Measurements from ENCODE around the gene MYBPC3. TPM values are rescaled to one million over a fixed set of nuclear protein-coding genes. Genes with fewer than 3 reads are reported as not detected.
A peak's percentile ranks its signal among the peaks of the same experiment; 100 is the strongest.

Gene MYBPC3
- total RNA-seq, 4 donors from 2014 or later = not detected

- H3K4me1 ChIP-seq = peaks cover 0 to 1% (median 0%) of the 10 kb centered on the region in 4 donors
- no peaks in the 10 kb centered on the region for H3K36me3 ChIP-seq
- no peak overlapping the region for H3K4me3 ChIP-seq
- intact Hi-C loops (cut with DNase I; ENCODE audit: low total_unique reads) = no loop called here
- no peaks in the 10 kb centered on the region for H3K27me3 ChIP-seq
- in situ Hi-C loops (cut with MboI; ENCODE audit: low pct_ligation_motif_present in 1 of 4, low pct_unique_long_range_greater_than_20kb in 1 of 4, low sequenced_read_pairs in 3 of 4) = no loop called here
- TF ChIP-seq, protein P1, sequence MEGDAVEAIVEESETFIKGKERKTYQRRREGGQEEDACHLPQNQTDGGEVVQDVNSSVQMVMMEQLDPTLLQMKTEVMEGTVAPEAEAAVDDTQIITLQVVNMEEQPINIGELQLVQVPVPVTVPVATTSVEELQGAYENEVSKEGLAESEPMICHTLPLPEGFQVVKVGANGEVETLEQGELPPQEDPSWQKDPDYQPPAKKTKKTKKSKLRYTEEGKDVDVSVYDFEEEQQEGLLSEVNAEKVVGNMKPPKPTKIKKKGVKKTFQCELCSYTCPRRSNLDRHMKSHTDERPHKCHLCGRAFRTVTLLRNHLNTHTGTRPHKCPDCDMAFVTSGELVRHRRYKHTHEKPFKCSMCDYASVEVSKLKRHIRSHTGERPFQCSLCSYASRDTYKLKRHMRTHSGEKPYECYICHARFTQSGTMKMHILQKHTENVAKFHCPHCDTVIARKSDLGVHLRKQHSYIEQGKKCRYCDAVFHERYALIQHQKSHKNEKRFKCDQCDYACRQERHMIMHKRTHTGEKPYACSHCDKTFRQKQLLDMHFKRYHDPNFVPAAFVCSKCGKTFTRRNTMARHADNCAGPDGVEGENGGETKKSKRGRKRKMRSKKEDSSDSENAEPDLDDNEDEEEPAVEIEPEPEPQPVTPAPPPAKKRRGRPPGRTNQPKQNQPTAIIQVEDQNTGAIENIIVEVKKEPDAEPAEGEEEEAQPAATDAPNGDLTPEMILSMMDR (IDR thresholded peaks at IDR 0.05) = no peak
- no peak for TF ChIP-seq POLR2A (IDR thresholded peaks at IDR 0.05)
- no peak for TF ChIP-seq EP300 (IDR thresholded peaks at IDR 0.05; ENCODE audit: low read depth)
- no peak for TF ChIP-seq POLR2AphosphoS5 (IDR thresholded peaks at IDR 0.05)
- peak overlapping the region in 1 of 4 donors; percentile 14 for H3K27ac ChIP-seq
- no peaks in the 10 kb centered on the region for H3K9me3 ChIP-seq
- 62 to 83% methylated on average over 7 to 12 of the region's 13 CpGs for WGBS, 2 donors (ENCODE audit: low coverage in 1 of 2)
- no peak for DNase-seq
Measured at GRCh38 chr11:47387944-47388696, 35.6 kb upstream of the MYBPC3 start.

DNA sequence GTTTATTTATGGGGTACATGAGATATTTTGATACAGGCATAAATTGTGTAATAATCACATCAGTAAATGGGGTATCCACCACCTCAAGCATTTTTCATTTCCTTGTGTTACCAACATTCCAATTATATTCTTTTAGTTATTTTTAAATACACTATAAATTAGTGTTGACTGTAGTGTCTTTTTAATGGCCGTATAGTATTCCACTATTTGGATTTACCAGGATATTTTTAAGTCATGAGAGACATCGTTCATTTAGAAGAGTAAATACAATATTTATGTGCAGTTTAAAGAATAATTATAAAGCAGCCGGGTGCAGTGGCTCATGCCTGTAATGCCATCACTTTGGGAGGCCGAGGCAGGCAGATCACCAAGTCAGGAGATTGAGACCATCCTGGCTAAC, 32.0 kb upstream of the MYBPC3 start:
- Histone ChIP-seq H3K9me3 (no peaks in the 10 kb centered on the region), H3K4me1 (no peaks in the 10 kb centered on the region), H3K36me3 (no peaks in the 10 kb centered on the region), H3K4me3 (no peak overlapping the region), H3K27me3 (no peaks in the 10 kb centered on the region), H3K27ac (no peak overlapping the region)
- intact Hi-C loops (cut with DNase I; ENCODE audit: low total_unique reads) (no loop called here), in situ Hi-C loops (cut with MboI; ENCODE audit: low pct_ligation_motif_present in 1 of 4, low pct_unique_long_range_greater_than_20kb in 1 of 4, low sequenced_read_pairs in 3 of 4) (no loop called here)
- no peak for DNase-seq
- WGBS, 2 donors (ENCODE audit: low coverage in 1 of 2) = 88 to 96% methylated on average over 4 of the region's 4 CpGs
- TF ChIP-seq, protein P1 (IDR thresholded peaks at IDR 0.05) = no peak
- no peak for TF ChIP-seq EP300 (IDR thresholded peaks at IDR 0.05; ENCODE audit: low read depth)
- no peak for TF ChIP-seq POLR2A (IDR thresholded peaks at IDR 0.05)
- no peak for TF ChIP-seq POLR2AphosphoS5 (IDR thresholded peaks at IDR 0.05)

- Histone ChIP-seq H3K27me3 (no peaks in the 10 kb centered on the region), H3K9me3 (no peaks in the 10 kb centered on the region), H3K4me3 (no peak overlapping the region), H3K36me3 (no peaks in the 10 kb centered on the region), H3K27ac (no peak overlapping the region), H3K4me1 (no peaks in the 10 kb centered on the region)
- in situ Hi-C loops (cut with MboI; ENCODE audit: low pct_ligation_motif_present in 1 of 4, low pct_unique_long_range_greater_than_20kb in 1 of 4, low sequenced_read_pairs in 3 of 4) = no loop called here
- 58 to 71% methylated on average over 1 to 4 of the region's 4 CpGs for WGBS, 2 donors (ENCODE audit: low coverage in 1 of 2)
- no peak for DNase-seq
- intact Hi-C loops (cut with DNase I; ENCODE audit: low total_unique reads) = no loop called here
- TF ChIP-seq POLR2AphosphoS5 (IDR thresholded peaks at IDR 0.05) (no peak), EP300 (IDR thresholded peaks at IDR 0.05; ENCODE audit: low read depth) (no peak), POLR2A (IDR thresholded peaks at IDR 0.05) (no peak)
- TF ChIP-seq, protein P1 (IDR thresholded peaks at IDR 0.05) = no peak
Measured at GRCh38 chr11:47383071-47383470, 30.6 kb upstream of the MYBPC3 start.

GRCh38 chr11:47380078-47380477, 27.6 kb upstream of the MYBPC3 start:
- in situ Hi-C loops (cut with MboI; ENCODE audit: low pct_ligation_motif_present in 1 of 4, low pct_unique_long_range_greater_than_20kb in 1 of 4, low sequenced_read_pairs in 3 of 4) = no loop called here
- intact Hi-C loops (cut with DNase I; ENCODE audit: low total_unique reads) = no loop called here
- WGBS, 2 donors (ENCODE audit: low coverage in 1 of 2) = 93 to 100% methylated on average over 2 of the region's 2 CpGs
- no peak for DNase-seq
- no peak overlapping the region for H3K4me3 ChIP-seq
- no peaks in the 10 kb centered on the region for H3K27me3 ChIP-seq
- H3K4me1 ChIP-seq = no peaks in the 10 kb centered on the region
- H3K36me3 ChIP-seq = no peaks in the 10 kb centered on the region
- no peaks in the 10 kb centered on the region for H3K9me3 ChIP-seq
- no peak overlapping the region for H3K27ac ChIP-seq
- TF ChIP-seq EP300 (IDR thresholded peaks at IDR 0.05; ENCODE audit: low read depth) = no peak
- TF ChIP-seq POLR2A (IDR thresholded peaks at IDR 0.05) = no peak
- TF ChIP-seq, protein P1 (IDR thresholded peaks at IDR 0.05) = no peak
- no peak for TF ChIP-seq POLR2AphosphoS5 (IDR thresholded peaks at IDR 0.05)
